SU-DHL-6 (cell line): ENCODE measurements around the gene ATG3.

Experiments used
- EZH2phosphoT487 ChIP-seq: fragments of 200-600 bp; sonication (generic), shearing (Covaris generic); conservative IDR thresholded peaks from 2 replicates; pipeline ENCODE4 v1.6.1; 2018; ENCODE audit warnings: mild to moderate bottlenecking, antibody characterized with exemption, low read length, moderate library complexity, mixed read lengths
- TF ChIP-seq, protein P1 (sequence below): fragments of 200-600 bp; sonication (generic); IDR thresholded peaks from one replicate; pipeline ENCODE4 v1.5.1; 2017; ENCODE audit warnings: antibody characterized with exemption, mild to moderate bottlenecking, low read length, moderate library complexity; ENCODE audit not compliant: insufficient read depth, poor library complexity, severe bottlenecking

DNA sequence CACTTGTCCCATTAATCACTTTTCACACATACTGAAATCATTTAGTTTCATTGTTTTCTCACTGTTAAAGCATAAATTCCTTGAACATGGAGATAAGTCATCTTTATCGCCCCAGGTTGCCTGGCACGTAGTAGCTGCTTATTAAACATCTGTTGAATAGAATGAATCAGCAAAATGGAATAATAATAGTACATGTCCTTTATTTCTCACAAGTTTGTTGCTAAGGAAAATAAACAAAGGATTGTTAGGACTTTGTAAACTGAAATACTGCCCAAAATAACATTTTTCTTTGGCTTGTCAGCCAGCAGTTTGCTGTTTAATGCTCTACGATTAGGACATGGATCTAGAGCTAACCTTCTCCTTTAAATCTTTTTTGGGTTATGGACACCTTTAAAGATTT lies 17.9 kb upstream of the ATG3 start:
- TF ChIP-seq, protein P1, sequence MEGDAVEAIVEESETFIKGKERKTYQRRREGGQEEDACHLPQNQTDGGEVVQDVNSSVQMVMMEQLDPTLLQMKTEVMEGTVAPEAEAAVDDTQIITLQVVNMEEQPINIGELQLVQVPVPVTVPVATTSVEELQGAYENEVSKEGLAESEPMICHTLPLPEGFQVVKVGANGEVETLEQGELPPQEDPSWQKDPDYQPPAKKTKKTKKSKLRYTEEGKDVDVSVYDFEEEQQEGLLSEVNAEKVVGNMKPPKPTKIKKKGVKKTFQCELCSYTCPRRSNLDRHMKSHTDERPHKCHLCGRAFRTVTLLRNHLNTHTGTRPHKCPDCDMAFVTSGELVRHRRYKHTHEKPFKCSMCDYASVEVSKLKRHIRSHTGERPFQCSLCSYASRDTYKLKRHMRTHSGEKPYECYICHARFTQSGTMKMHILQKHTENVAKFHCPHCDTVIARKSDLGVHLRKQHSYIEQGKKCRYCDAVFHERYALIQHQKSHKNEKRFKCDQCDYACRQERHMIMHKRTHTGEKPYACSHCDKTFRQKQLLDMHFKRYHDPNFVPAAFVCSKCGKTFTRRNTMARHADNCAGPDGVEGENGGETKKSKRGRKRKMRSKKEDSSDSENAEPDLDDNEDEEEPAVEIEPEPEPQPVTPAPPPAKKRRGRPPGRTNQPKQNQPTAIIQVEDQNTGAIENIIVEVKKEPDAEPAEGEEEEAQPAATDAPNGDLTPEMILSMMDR = no peak
- TF ChIP-seq EZH2phosphoT487 = no peak
